Measurements from ENCODE around the gene BNIP3. TPM values are rescaled to one million over a fixed set of nuclear protein-coding genes. Genes with fewer than 3 reads are reported as not detected.

Gene BNIP3
- total RNA-seq, 1 donor = 81.4 TPM

- DNase-seq (ENCODE audit: low read depth) = peak; percentile 73
- no peak overlapping the region for H3K4me3 ChIP-seq (ENCODE audit: low read depth, low read length)
- no peak for TF ChIP-seq CTCF (IDR thresholded peaks at IDR 0.05; ENCODE audit: insufficient read depth, low read length)
Measured at GRCh38 chr10:131983780-131984179, 2.1 kb upstream of the BNIP3 start.

- DNase-seq (ENCODE audit: low read depth) = no peak
- peak overlapping the region; percentile 76 for H3K4me3 ChIP-seq (ENCODE audit: low read depth, low read length)
- no peak for TF ChIP-seq CTCF (IDR thresholded peaks at IDR 0.05; ENCODE audit: insufficient read depth, low read length)
Measured at GRCh38 chr10:131982796-131983195, 1.1 kb upstream of the BNIP3 start.

- no peak for TF ChIP-seq CTCF (IDR thresholded peaks at IDR 0.05; ENCODE audit: insufficient read depth, low read length)
- no peak for DNase-seq (ENCODE audit: low read depth)
- peak overlapping the region; percentile 76 for H3K4me3 ChIP-seq (ENCODE audit: low read depth, low read length)
Measured at GRCh38 chr10:131982185-131982756, 548 bp upstream of the BNIP3 start.

- H3K4me3 ChIP-seq (ENCODE audit: low read depth, low read length) = peak overlapping the region; percentile 89
- no peak for TF ChIP-seq CTCF (IDR thresholded peaks at IDR 0.05; ENCODE audit: insufficient read depth, low read length)
- DNase-seq (ENCODE audit: low read depth) = peak; percentile 19
Measured at GRCh38 chr10:131980761-131981428, 828 bp downstream of the BNIP3 start.

GRCh38 chr10:131980321-131980720 lies 1.4 kb downstream of the BNIP3 start:
- peak overlapping the region; percentile 89 for H3K4me3 ChIP-seq (ENCODE audit: low read depth, low read length)
- no peak for TF ChIP-seq CTCF (IDR thresholded peaks at IDR 0.05; ENCODE audit: insufficient read depth, low read length)
- no peak for DNase-seq (ENCODE audit: low read depth)

- DNase-seq (ENCODE audit: low read depth) = peak; percentile 21
- H3K4me3 ChIP-seq (ENCODE audit: low read depth, low read length) = peak overlapping the region; percentile 55
- no peak for TF ChIP-seq CTCF (IDR thresholded peaks at IDR 0.05; ENCODE audit: insufficient read depth, low read length)
Measured at GRCh38 chr10:131979821-131980270, 1.9 kb downstream of the BNIP3 start.

Measured in fibroblast of the aortic adventitia (primary cell).